A673 (cell line): ENCODE results near the gene TMEM178B. TPM values are rescaled to one million over a fixed set of nuclear protein-coding genes. Genes with fewer than 3 reads are reported as not detected.

ENCODE experiments used
- BruUV-seq: library from RNA; stranded (reverse); fragments of 400-500 nt; replicated peaks from 2 replicates; lab custom pipeline; 2021; lab: Mats Ljungman, UMichigan
- CTCF ChIA-PET: fragments of 300-600 bp; sonication (Branson Sonifier 250); formaldehyde crosslinking; loops from one replicate; lab custom pipeline; 2022; ENCODE audit warnings: antibody characterized with exemption; lab: Charles Lee
- POLR2A ChIA-PET: fragments of 300-600 bp; sonication (Branson Sonifier 250); formaldehyde crosslinking; loops from one replicate; lab custom pipeline; 2022; ENCODE audit warnings: antibody characterized with exemption; ENCODE audit not compliant: low non-redundant PET; lab: Charles Lee
- DNase-seq: peaks from one replicate; pipeline ENCODE4 v3.0.0-alpha.2; 2015; ENCODE audit warnings: low spot score
- H3K27ac ChIP-seq: fragments of 200-600 bp; sonication (generic); 2 replicates; pipeline ENCODE4 v1.5.1; 2016; ENCODE audit warnings: mixed run types, low read depth, mild to moderate bottlenecking, mixed read lengths, antibody characterized with exemption, low read length; ENCODE audit not compliant: poor library complexity, severe bottlenecking
- H3K27me3 ChIP-seq: fragments of 200-600 bp; sonication (generic); replicated peaks from 2 replicates; pipeline ENCODE4 v1.6.1; 2017; ENCODE audit warnings: mixed run types, low read depth, mild to moderate bottlenecking, mixed read lengths, antibody characterized with exemption, low read length; ENCODE audit not compliant: insufficient read depth, poor library complexity
- H3K36me3 ChIP-seq: fragments of 200-600 bp; sonication (generic); 2 replicates; pipeline ENCODE4 v1.6.1; 2016; ENCODE audit warnings: mixed run types, mild to moderate bottlenecking, mixed read lengths, antibody characterized with exemption, low read length; ENCODE audit not compliant: insufficient read depth, poor library complexity, severe bottlenecking
- H3K4me1 ChIP-seq: fragments of 200-600 bp; sonication (generic); 2 replicates; pipeline ENCODE4 v1.6.1; 2017; ENCODE audit warnings: mixed run types, mild to moderate bottlenecking, mixed read lengths, antibody characterized with exemption, low read length; ENCODE audit not compliant: insufficient read depth, poor library complexity, severe bottlenecking
- H3K4me3 ChIP-seq: fragments of 200-600 bp; sonication (generic); 2 replicates; pipeline ENCODE4 v1.5.1; 2016; ENCODE audit warnings: low read depth, mixed run types, mild to moderate bottlenecking, mixed read lengths, low read length; ENCODE audit not compliant: poor library complexity, severe bottlenecking
- H3K9me3 ChIP-seq: fragments of 200-600 bp; sonication (generic); 2 replicates; pipeline ENCODE4 v1.6.1; 2016; ENCODE audit warnings: mixed run types, low read depth, mild to moderate bottlenecking, mixed read lengths, antibody characterized with exemption, low read length; ENCODE audit not compliant: poor library complexity, severe bottlenecking
- EZH2 ChIP-seq: fragments of 200-600 bp; sonication (generic); IDR thresholded peaks from 2 replicates; pipeline ENCODE4 v1.6.1; 2017; ENCODE audit warnings: borderline replicate concordance, low read depth, mild to moderate bottlenecking, mixed read lengths, antibody characterized with exemption, low read length; ENCODE audit not compliant: poor library complexity, severe bottlenecking
- intact Hi-C: fragments of 100-400 bp; cut with micrococcal nuclease; formaldehyde crosslinking; loops from one replicate; pipeline ENCODE4 v1.10.0; 2022; ENCODE audit not compliant: unreplicated experiment
- total RNA-seq: library from RNA; stranded (reverse); gene quantifications from 2 replicates; pipeline ENCODE4 v1.2.3, GENCODE V29; 2021
- TF ChIP-seq, protein P1 (sequence below): fragments of 300-800, 200-600 bp; sonication (generic); conservative IDR thresholded peaks from 2 replicates; pipeline ENCODE4 v1.5.1; 2017; ENCODE audit warnings: low read depth, mild to moderate bottlenecking, antibody characterized with exemption, low read length, moderate library complexity, mixed read lengths

The TMEM178B gene
- total RNA-seq, 1 experiment from 2014 or later = 2.8 TPM

- Histone ChIP-seq H3K36me3 (no peaks in the 10 kb centered on the region), H3K4me3 (no peak overlapping the region), H3K9me3 (no peaks in the 10 kb centered on the region), H3K4me1 (no peaks in the 10 kb centered on the region), H3K27me3 (no peaks in the 10 kb centered on the region), H3K27ac (no peak overlapping the region)
- no peak for TF ChIP-seq EZH2
- TF ChIP-seq, protein P1, sequence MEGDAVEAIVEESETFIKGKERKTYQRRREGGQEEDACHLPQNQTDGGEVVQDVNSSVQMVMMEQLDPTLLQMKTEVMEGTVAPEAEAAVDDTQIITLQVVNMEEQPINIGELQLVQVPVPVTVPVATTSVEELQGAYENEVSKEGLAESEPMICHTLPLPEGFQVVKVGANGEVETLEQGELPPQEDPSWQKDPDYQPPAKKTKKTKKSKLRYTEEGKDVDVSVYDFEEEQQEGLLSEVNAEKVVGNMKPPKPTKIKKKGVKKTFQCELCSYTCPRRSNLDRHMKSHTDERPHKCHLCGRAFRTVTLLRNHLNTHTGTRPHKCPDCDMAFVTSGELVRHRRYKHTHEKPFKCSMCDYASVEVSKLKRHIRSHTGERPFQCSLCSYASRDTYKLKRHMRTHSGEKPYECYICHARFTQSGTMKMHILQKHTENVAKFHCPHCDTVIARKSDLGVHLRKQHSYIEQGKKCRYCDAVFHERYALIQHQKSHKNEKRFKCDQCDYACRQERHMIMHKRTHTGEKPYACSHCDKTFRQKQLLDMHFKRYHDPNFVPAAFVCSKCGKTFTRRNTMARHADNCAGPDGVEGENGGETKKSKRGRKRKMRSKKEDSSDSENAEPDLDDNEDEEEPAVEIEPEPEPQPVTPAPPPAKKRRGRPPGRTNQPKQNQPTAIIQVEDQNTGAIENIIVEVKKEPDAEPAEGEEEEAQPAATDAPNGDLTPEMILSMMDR = no peak
- ChIA-PET CTCF (no interaction called here), POLR2A (no interaction called here)
- intact Hi-C loops = no loop called here
- no peak for DNase-seq
- no TSS peak for BruUV-seq
These were observed 380.5 kb downstream of the TMEM178B start for GRCh38 chr7:141454338-141454737.

DNA sequence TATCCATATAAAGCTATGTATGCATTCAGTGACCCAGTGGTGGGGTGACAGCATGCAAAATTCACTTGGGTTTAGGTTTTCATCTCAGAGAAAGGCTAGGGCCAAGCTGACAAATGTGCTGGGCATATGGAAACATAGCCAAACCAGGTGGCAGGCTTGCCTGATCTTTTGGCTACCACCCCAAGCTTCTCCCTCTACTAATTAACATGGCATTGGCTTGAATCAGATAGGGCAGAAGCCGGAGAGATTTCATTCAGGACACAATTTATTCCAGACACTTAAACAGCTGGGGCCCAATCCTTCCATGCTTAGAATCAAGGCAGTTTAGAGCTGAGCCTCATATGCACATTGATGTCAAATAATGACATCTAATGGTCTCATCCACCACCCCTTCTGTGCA is 381.9 kb downstream of the TMEM178B start:
- H3K36me3 ChIP-seq = no peaks in the 10 kb centered on the region
- no peak for TF ChIP-seq EZH2
- TF ChIP-seq, protein P1 = no peak
- H3K27ac ChIP-seq = no peak overlapping the region
- DNase-seq = no peak
- H3K27me3 ChIP-seq = no peaks in the 10 kb centered on the region
- intact Hi-C loops = no loop called here
- H3K9me3 ChIP-seq = no peaks in the 10 kb centered on the region
- no peak overlapping the region for H3K4me3 ChIP-seq
- POLR2A ChIA-PET = no interaction called here
- CTCF ChIA-PET = no interaction called here
- BruUV-seq = no TSS peak
- peaks cover 5% of the 10 kb centered on the region for H3K4me1 ChIP-seq

DNA sequence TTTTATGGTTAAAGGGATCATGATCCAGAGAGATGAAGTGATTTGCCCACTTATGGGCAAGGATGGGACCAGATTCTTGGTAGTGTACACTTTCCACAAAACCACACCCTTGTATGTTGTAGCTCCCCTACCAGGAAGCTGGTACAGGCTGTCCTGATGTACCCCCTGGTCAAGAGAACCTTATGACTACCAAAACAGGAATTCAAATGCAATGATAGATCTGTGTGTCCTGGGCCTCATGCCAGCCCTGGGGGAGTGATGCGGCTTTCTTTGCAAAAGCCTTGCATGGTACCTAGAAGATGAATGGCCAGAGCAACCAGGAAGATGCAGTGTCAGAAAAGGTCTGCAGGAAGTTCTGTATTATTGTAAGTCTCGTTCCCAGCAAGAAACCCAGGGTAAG is 382.4 kb downstream of the TMEM178B start:
- Histone ChIP-seq H3K4me1 (peaks cover 6% of the 10 kb centered on the region), H3K4me3 (no peak overlapping the region), H3K36me3 (no peaks in the 10 kb centered on the region), H3K27me3 (no peaks in the 10 kb centered on the region), H3K9me3 (no peaks in the 10 kb centered on the region), H3K27ac (no peak overlapping the region)
- CTCF ChIA-PET = no interaction called here
- POLR2A ChIA-PET = no interaction called here
- TF ChIP-seq, protein P1 = no peak
- no peak for TF ChIP-seq EZH2
- BruUV-seq = no TSS peak
- DNase-seq = no peak
- intact Hi-C loops = no loop called here
